DMS53 treated with DMSO at 0.1 percent for 48 hours (cell line): ENCODE measurements around the gene KIDINS220.

Source experiments
- DNase-seq: peaks from one replicate; lab custom pipeline; 2025; ENCODE audit not compliant: unreplicated experiment; lab: John Stamatoyannopoulos, UW

Gene KIDINS220

GRCh38 chr2:8699839-8700238 is 137.6 kb downstream of the KIDINS220 start:
- no peak for DNase-seq

- no peak for DNase-seq
Observed at GRCh38 chr2:8697190-8697589, 140.2 kb downstream of the KIDINS220 start.

GRCh38 chr2:8694737-8695136 is 142.7 kb downstream of the KIDINS220 start:
- DNase-seq = no peak

- peak; percentile 69 for DNase-seq
Observed at GRCh38 chr2:8693157-8693821, 144.1 kb downstream of the KIDINS220 start.

GRCh38 chr2:8692783-8693156 is 144.6 kb downstream of the KIDINS220 start:
- DNase-seq = no peak

GRCh38 chr2:8691859-8692437 is 145.5 kb downstream of the KIDINS220 start:
- no peak for DNase-seq

GRCh38 chr2:8685697-8686358 is 151.6 kb downstream of the KIDINS220 start:
- peak; percentile 25 for DNase-seq

- peak; percentile 53 for DNase-seq
Observed at GRCh38 chr2:8684878-8685696, 152.3 kb downstream of the KIDINS220 start.

GRCh38 chr2:8684540-8684877 is 152.9 kb downstream of the KIDINS220 start:
- DNase-seq = no peak

- DNase-seq = peak; percentile 24
Observed at GRCh38 chr2:8682719-8683667, 154.4 kb downstream of the KIDINS220 start.

GRCh38 chr2:8681786-8682692 is 155.4 kb downstream of the KIDINS220 start, which contains the start of gene ID2:
Gene ID2, plus strand, starts transcription at chr2:8682056. Its CDS starts 110 bp downstream, at chr2:8682166.
- DNase-seq = peak; percentile 79

GRCh38 chr2:8680822-8681760 is 156.3 kb downstream of the KIDINS220 start:
- DNase-seq = peak; percentile 61

GRCh38 chr2:8679827-8680731 is 157.3 kb downstream of the KIDINS220 start:
- DNase-seq = peak; percentile 87

- no peak for DNase-seq
Observed at GRCh38 chr2:8679567-8679826, 157.9 kb downstream of the KIDINS220 start.
